ENCODE results near the gene LRRK2. TPM values are rescaled to one million over a fixed set of nuclear protein-coding genes. Genes with fewer than 3 reads are reported as not detected.

The LRRK2 gene
- total RNA-seq, 1 donor from 2014 or later: not detected

- Mint-ChIP-seq H3K9me3 (no peaks in the 10 kb centered on the region), H3K4me1 (ENCODE audit: low read depth) (no peaks in the 10 kb centered on the region), H3K27me3 (ENCODE audit: low read depth) (no peaks in the 10 kb centered on the region), H3K36me3 (ENCODE audit: low read depth) (no peaks in the 10 kb centered on the region), H3K27ac (no peak overlapping the region), H3K4me3 (ENCODE audit: low read depth) (no peak overlapping the region)
- DNase-seq (ENCODE audit: low spot score): no peak
- intact Hi-C loops (cut with micrococcal nuclease): loop anchor here (10.0 kb wide), 1 partner anchor 300 kb away; no protein-coding TSS in a partner anchor
Observed at GRCh38 chr12:40314927-40315326, 90.1 kb downstream of the LRRK2 start.

GRCh38 chr12:40315375-40315774 lies 90.6 kb downstream of the LRRK2 start:
- no peak for DNase-seq (ENCODE audit: low spot score)
- H3K27ac Mint-ChIP-seq: no peak overlapping the region
- H3K4me3 Mint-ChIP-seq (ENCODE audit: low read depth): no peak overlapping the region
- no peaks in the 10 kb centered on the region for H3K36me3 Mint-ChIP-seq (ENCODE audit: low read depth)
- no peaks in the 10 kb centered on the region for H3K4me1 Mint-ChIP-seq (ENCODE audit: low read depth)
- H3K9me3 Mint-ChIP-seq: no peaks in the 10 kb centered on the region
- intact Hi-C loops (cut with micrococcal nuclease): loop anchor here (10.0 kb wide), 1 partner anchor 301 kb away; no protein-coding TSS in a partner anchor
- H3K27me3 Mint-ChIP-seq (ENCODE audit: low read depth): no peaks in the 10 kb centered on the region

- intact Hi-C loops (cut with micrococcal nuclease): no loop called here
- no peak for DNase-seq (ENCODE audit: low spot score)
- H3K9me3 Mint-ChIP-seq: no peaks in the 10 kb centered on the region
- H3K27me3 Mint-ChIP-seq (ENCODE audit: low read depth): no peaks in the 10 kb centered on the region
- no peaks in the 10 kb centered on the region for H3K4me1 Mint-ChIP-seq (ENCODE audit: low read depth)
- no peaks in the 10 kb centered on the region for H3K36me3 Mint-ChIP-seq (ENCODE audit: low read depth)
- no peak overlapping the region for H3K4me3 Mint-ChIP-seq (ENCODE audit: low read depth)
- H3K27ac Mint-ChIP-seq: no peak overlapping the region
Observed at GRCh38 chr12:40324261-40324660, 99.5 kb downstream of the LRRK2 start.

GRCh38 chr12:40325349-40325960 lies 100.7 kb downstream of the LRRK2 start:
- H3K9me3 Mint-ChIP-seq: no peaks in the 10 kb centered on the region
- no peak overlapping the region for H3K4me3 Mint-ChIP-seq (ENCODE audit: low read depth)
- intact Hi-C loops (cut with micrococcal nuclease): no loop called here
- H3K27ac Mint-ChIP-seq: no peak overlapping the region
- H3K4me1 Mint-ChIP-seq (ENCODE audit: low read depth): no peaks in the 10 kb centered on the region
- DNase-seq (ENCODE audit: low spot score): no peak
- no peaks in the 10 kb centered on the region for H3K36me3 Mint-ChIP-seq (ENCODE audit: low read depth)
- H3K27me3 Mint-ChIP-seq (ENCODE audit: low read depth): no peaks in the 10 kb centered on the region

- intact Hi-C loops (cut with micrococcal nuclease): no loop called here
- H3K27me3 Mint-ChIP-seq (ENCODE audit: low read depth): no peaks in the 10 kb centered on the region
- no peak overlapping the region for H3K4me3 Mint-ChIP-seq (ENCODE audit: low read depth)
- H3K27ac Mint-ChIP-seq: no peak overlapping the region
- H3K4me1 Mint-ChIP-seq (ENCODE audit: low read depth): no peaks in the 10 kb centered on the region
- H3K9me3 Mint-ChIP-seq: no peaks in the 10 kb centered on the region
- no peaks in the 10 kb centered on the region for H3K36me3 Mint-ChIP-seq (ENCODE audit: low read depth)
- no peak for DNase-seq (ENCODE audit: low spot score)
Observed at GRCh38 chr12:40327535-40327934, 102.7 kb downstream of the LRRK2 start.

- Mint-ChIP-seq H3K27me3 (ENCODE audit: low read depth) (no peaks in the 10 kb centered on the region), H3K27ac (no peak overlapping the region), H3K9me3 (no peaks in the 10 kb centered on the region), H3K4me3 (ENCODE audit: low read depth) (no peak overlapping the region), H3K4me1 (ENCODE audit: low read depth) (no peaks in the 10 kb centered on the region), H3K36me3 (ENCODE audit: low read depth) (no peaks in the 10 kb centered on the region)
- intact Hi-C loops (cut with micrococcal nuclease): no loop called here
- DNase-seq (ENCODE audit: low spot score): no peak
Observed at GRCh38 chr12:40330180-40330579, 105.4 kb downstream of the LRRK2 start.

- no peak overlapping the region for H3K27ac Mint-ChIP-seq
- DNase-seq (ENCODE audit: low spot score): no peak
- H3K36me3 Mint-ChIP-seq (ENCODE audit: low read depth): no peaks in the 10 kb centered on the region
- intact Hi-C loops (cut with micrococcal nuclease): no loop called here
- no peaks in the 10 kb centered on the region for H3K9me3 Mint-ChIP-seq
- H3K4me1 Mint-ChIP-seq (ENCODE audit: low read depth): no peaks in the 10 kb centered on the region
- H3K4me3 Mint-ChIP-seq (ENCODE audit: low read depth): no peak overlapping the region
- H3K27me3 Mint-ChIP-seq (ENCODE audit: low read depth): no peaks in the 10 kb centered on the region
Observed at GRCh38 chr12:40331886-40332285, 107.1 kb downstream of the LRRK2 start.

GRCh38 chr12:40335991-40336390 lies 111.2 kb downstream of the LRRK2 start:
- Mint-ChIP-seq H3K36me3 (ENCODE audit: low read depth) (no peaks in the 10 kb centered on the region), H3K4me3 (ENCODE audit: low read depth) (no peak overlapping the region), H3K9me3 (no peaks in the 10 kb centered on the region), H3K4me1 (ENCODE audit: low read depth) (no peaks in the 10 kb centered on the region), H3K27ac (no peak overlapping the region), H3K27me3 (ENCODE audit: low read depth) (no peaks in the 10 kb centered on the region)
- intact Hi-C loops (cut with micrococcal nuclease): no loop called here
- no peak for DNase-seq (ENCODE audit: low spot score)

- Mint-ChIP-seq H3K4me3 (ENCODE audit: low read depth) (no peak overlapping the region), H3K27me3 (ENCODE audit: low read depth) (no peaks in the 10 kb centered on the region), H3K4me1 (ENCODE audit: low read depth) (no peaks in the 10 kb centered on the region), H3K27ac (no peak overlapping the region), H3K9me3 (no peaks in the 10 kb centered on the region), H3K36me3 (ENCODE audit: low read depth) (no peaks in the 10 kb centered on the region)
- DNase-seq (ENCODE audit: low spot score): no peak
- intact Hi-C loops (cut with micrococcal nuclease): no loop called here
Observed at GRCh38 chr12:40336573-40337199, 111.9 kb downstream of the LRRK2 start.

- H3K27ac Mint-ChIP-seq: no peak overlapping the region
- intact Hi-C loops (cut with micrococcal nuclease): no loop called here
- H3K9me3 Mint-ChIP-seq: no peaks in the 10 kb centered on the region
- H3K4me3 Mint-ChIP-seq (ENCODE audit: low read depth): no peak overlapping the region
- no peaks in the 10 kb centered on the region for H3K4me1 Mint-ChIP-seq (ENCODE audit: low read depth)
- no peak for DNase-seq (ENCODE audit: low spot score)
- H3K36me3 Mint-ChIP-seq (ENCODE audit: low read depth): no peaks in the 10 kb centered on the region
- no peaks in the 10 kb centered on the region for H3K27me3 Mint-ChIP-seq (ENCODE audit: low read depth)
Observed at GRCh38 chr12:40338071-40338470, 113.3 kb downstream of the LRRK2 start.

GRCh38 chr12:40338621-40339020 lies 113.8 kb downstream of the LRRK2 start:
- H3K4me3 Mint-ChIP-seq (ENCODE audit: low read depth): no peak overlapping the region
- intact Hi-C loops (cut with micrococcal nuclease): no loop called here
- no peaks in the 10 kb centered on the region for H3K4me1 Mint-ChIP-seq (ENCODE audit: low read depth)
- H3K9me3 Mint-ChIP-seq: no peaks in the 10 kb centered on the region
- H3K27me3 Mint-ChIP-seq (ENCODE audit: low read depth): no peaks in the 10 kb centered on the region
- no peak for DNase-seq (ENCODE audit: low spot score)
- H3K27ac Mint-ChIP-seq: no peak overlapping the region
- no peaks in the 10 kb centered on the region for H3K36me3 Mint-ChIP-seq (ENCODE audit: low read depth)

- Mint-ChIP-seq H3K9me3 (no peaks in the 10 kb centered on the region), H3K4me1 (ENCODE audit: low read depth) (no peaks in the 10 kb centered on the region), H3K36me3 (ENCODE audit: low read depth) (no peaks in the 10 kb centered on the region), H3K27me3 (ENCODE audit: low read depth) (no peaks in the 10 kb centered on the region), H3K4me3 (ENCODE audit: low read depth) (no peak overlapping the region), H3K27ac (no peak overlapping the region)
- DNase-seq (ENCODE audit: low spot score): no peak
- intact Hi-C loops (cut with micrococcal nuclease): no loop called here
Observed at GRCh38 chr12:40342010-40342409, 117.2 kb downstream of the LRRK2 start.

GRCh38 chr12:40343124-40343523 lies 118.3 kb downstream of the LRRK2 start:
- Mint-ChIP-seq H3K36me3 (ENCODE audit: low read depth) (no peaks in the 10 kb centered on the region), H3K27me3 (ENCODE audit: low read depth) (no peaks in the 10 kb centered on the region), H3K9me3 (no peaks in the 10 kb centered on the region), H3K27ac (no peak overlapping the region), H3K4me3 (ENCODE audit: low read depth) (no peak overlapping the region), H3K4me1 (ENCODE audit: low read depth) (no peaks in the 10 kb centered on the region)
- DNase-seq (ENCODE audit: low spot score): no peak
- intact Hi-C loops (cut with micrococcal nuclease): no loop called here
